ENCODE results near the gene PTGER4.

PTGER4 gene

DNA sequence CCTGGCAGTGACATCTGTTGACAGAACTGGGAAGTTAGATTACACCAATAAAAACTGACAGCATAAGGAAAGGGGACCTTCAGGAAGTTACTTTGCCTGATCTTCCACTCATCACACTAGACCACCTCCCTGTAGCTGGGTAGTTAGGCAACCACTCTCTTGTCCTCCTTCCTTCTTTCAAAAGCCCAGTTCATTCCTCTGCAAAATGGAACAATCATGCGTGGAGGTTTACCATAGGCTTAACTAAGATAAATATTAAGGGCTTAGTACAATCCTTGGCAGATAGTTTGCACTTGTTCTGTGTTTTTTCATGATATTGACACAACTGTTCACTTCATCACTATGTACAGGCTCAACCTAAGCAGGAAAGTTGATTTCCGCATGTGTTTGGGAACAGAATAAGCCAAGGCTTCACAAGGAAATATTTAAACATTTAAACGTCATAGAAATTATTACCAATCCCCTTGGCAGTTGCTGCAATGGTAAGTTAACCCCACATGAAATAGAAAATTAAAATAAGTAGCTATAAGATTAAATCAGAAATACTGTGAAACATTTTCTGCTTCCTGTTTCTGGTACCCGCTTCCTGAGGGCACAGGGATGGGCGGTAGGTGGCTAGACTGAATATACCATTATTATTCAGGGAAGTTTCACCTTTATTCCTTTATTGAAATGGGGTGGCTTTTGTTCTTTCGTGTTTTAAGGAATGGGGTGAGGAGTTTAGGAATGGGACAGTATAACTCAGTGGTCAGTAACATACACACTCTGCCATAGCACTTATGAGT lies 9.9 kb upstream of the PTGER4 start:
- H3K9ac ChIP-seq (ENCODE audit: insufficient read length, low read depth) = no peak overlapping the region
- no peaks in the 10 kb centered on the region for H3K9me3 ChIP-seq (ENCODE audit: insufficient read depth, low read length)
- H3K4me3 ChIP-seq (ENCODE audit: insufficient read length, low read depth) = no peak overlapping the region
- no peaks in the 10 kb centered on the region for H3K27me3 ChIP-seq (ENCODE audit: insufficient read depth, insufficient read length)
- H3K4me1 ChIP-seq (ENCODE audit: insufficient read depth, insufficient read length) = no peaks in the 10 kb centered on the region
- TF ChIP-seq ZNF274 (IDR thresholded peaks at IDR 0.05; ENCODE audit: low read depth, low read length) (no peak), YY1 (IDR thresholded peaks at IDR 0.05; ENCODE audit: insufficient read depth, insufficient read length) (no peak), SUZ12 (IDR thresholded peaks at IDR 0.05; ENCODE audit: extremely low read depth, insufficient read depth, insufficient read length) (no peak)
- no peaks in the 10 kb centered on the region for H3K36me3 ChIP-seq (ENCODE audit: insufficient read depth, insufficient read length, low read length)
- no peak for DNase-seq (ENCODE audit: low read depth, low spot score)

DNA sequence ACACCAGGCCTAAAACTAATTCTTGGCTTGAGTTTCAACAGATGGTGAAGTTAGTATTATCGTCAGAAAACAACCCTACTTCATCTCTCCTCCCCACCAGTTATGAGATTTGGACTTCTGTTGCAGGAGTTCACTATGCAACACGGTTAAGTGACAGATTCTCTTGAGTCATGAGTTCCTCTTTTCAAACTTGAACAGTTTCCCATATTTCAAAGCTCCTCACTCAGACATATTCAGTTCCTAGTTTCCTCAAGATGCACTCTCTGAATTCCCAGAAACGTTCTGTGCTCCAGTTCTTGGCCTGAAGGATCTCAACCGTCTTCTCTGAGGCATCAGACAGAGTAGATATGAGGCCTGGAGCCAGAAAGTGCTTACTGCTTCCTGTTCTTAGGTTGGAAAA lies 7.3 kb upstream of the PTGER4 start:
- Histone ChIP-seq H3K27me3 (ENCODE audit: insufficient read depth, insufficient read length) (no peaks in the 10 kb centered on the region), H3K4me1 (ENCODE audit: insufficient read depth, insufficient read length) (no peaks in the 10 kb centered on the region), H3K4me3 (ENCODE audit: insufficient read length, low read depth) (no peak overlapping the region), H3K9ac (ENCODE audit: insufficient read length, low read depth) (no peak overlapping the region), H3K9me3 (ENCODE audit: insufficient read depth, low read length) (no peaks in the 10 kb centered on the region), H3K36me3 (ENCODE audit: insufficient read depth, insufficient read length, low read length) (no peaks in the 10 kb centered on the region)
- DNase-seq (ENCODE audit: low read depth, low spot score) = no peak
- TF ChIP-seq YY1 (IDR thresholded peaks at IDR 0.05; ENCODE audit: insufficient read depth, insufficient read length) (no peak), ZNF274 (IDR thresholded peaks at IDR 0.05; ENCODE audit: low read depth, low read length) (no peak), SUZ12 (IDR thresholded peaks at IDR 0.05; ENCODE audit: extremely low read depth, insufficient read depth, insufficient read length) (no peak)

DNA sequence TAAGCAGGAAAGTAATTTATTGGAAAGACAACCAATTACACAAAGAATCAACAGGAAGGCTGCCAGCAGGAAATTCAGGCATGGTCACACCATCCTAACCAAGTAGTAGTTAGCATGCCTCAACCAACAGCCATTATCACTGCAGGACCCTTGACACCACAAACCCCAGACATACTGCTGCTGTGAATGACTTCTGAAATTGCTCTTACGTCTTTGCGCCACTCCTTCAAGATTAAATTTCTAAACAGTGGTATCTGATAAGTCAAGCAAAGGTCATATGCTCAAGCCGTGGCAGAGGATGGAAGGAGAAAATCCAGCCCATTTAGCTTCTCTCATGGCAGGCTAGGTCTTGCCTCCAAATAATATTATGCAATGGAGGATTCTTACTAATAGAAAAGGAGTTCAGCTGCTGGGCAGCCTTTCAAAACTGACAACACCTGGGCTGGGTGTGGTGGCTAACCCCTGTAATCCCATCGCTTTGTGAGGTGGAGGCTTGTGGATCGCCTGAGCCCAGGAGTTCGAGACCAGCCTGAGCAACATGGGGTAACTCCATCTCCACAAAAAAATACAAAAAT lies 5.0 kb upstream of the PTGER4 start:
- DNase-seq (ENCODE audit: low read depth, low spot score) = no peak
- Histone ChIP-seq H3K4me1 (ENCODE audit: insufficient read depth, insufficient read length) (no peaks in the 10 kb centered on the region), H3K9ac (ENCODE audit: insufficient read length, low read depth) (no peak overlapping the region), H3K27me3 (ENCODE audit: insufficient read depth, insufficient read length) (peaks cover 11% of the 10 kb centered on the region), H3K9me3 (ENCODE audit: insufficient read depth, low read length) (no peaks in the 10 kb centered on the region), H3K36me3 (ENCODE audit: insufficient read depth, insufficient read length, low read length) (no peaks in the 10 kb centered on the region), H3K4me3 (ENCODE audit: insufficient read length, low read depth) (no peak overlapping the region)
- TF ChIP-seq ZNF274 (IDR thresholded peaks at IDR 0.05; ENCODE audit: low read depth, low read length) = no peak
- TF ChIP-seq SUZ12 (IDR thresholded peaks at IDR 0.05; ENCODE audit: extremely low read depth, insufficient read depth, insufficient read length) = no peak
- no peak for TF ChIP-seq YY1 (IDR thresholded peaks at IDR 0.05; ENCODE audit: insufficient read depth, insufficient read length)

DNA sequence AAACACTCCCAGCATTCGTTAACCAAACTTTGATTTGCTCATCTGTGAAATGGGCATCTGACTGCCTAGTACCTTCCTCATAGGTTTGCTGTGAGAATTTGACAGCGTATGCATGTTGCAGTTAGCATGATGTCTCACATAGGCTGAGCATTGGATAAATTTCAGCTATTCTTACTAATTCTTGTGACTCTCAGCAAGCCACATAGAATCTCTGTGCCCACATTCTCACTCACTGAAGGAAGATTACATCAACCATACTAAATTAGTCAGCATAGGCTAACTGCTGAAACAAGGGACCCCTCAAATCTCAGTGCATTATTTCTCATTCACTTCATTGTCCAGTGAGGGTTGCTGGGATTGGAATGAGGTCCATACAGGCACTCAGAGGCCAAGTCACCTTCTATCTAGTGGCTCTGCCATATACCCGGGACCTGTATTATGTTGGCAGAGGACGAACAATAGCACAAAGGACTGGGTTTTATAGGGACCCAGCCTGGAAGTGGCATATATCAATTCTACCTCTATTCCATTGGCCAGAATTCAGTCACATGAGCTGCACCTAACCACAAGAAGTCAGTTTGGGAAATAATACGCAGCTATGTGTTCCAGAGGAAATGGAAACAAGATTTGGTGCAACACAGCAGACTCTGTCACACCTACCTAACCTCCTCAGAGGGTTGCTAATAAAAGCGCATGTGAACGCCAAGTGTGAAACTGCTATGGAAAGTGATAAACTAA lies 4.2 kb upstream of the PTGER4 start:
- no peak overlapping the region for H3K9ac ChIP-seq (ENCODE audit: insufficient read length, low read depth)
- no peaks in the 10 kb centered on the region for H3K9me3 ChIP-seq (ENCODE audit: insufficient read depth, low read length)
- no peak for TF ChIP-seq YY1 (IDR thresholded peaks at IDR 0.05; ENCODE audit: insufficient read depth, insufficient read length)
- TF ChIP-seq SUZ12 (IDR thresholded peaks at IDR 0.05; ENCODE audit: extremely low read depth, insufficient read depth, insufficient read length) = no peak
- TF ChIP-seq ZNF274 (IDR thresholded peaks at IDR 0.05; ENCODE audit: low read depth, low read length) = no peak
- peaks cover 19% of the 10 kb centered on the region for H3K27me3 ChIP-seq (ENCODE audit: insufficient read depth, insufficient read length)
- no peak overlapping the region for H3K4me3 ChIP-seq (ENCODE audit: insufficient read length, low read depth)
- H3K36me3 ChIP-seq (ENCODE audit: insufficient read depth, insufficient read length, low read length) = no peaks in the 10 kb centered on the region
- H3K4me1 ChIP-seq (ENCODE audit: insufficient read depth, insufficient read length) = no peaks in the 10 kb centered on the region
- no peak for DNase-seq (ENCODE audit: low read depth, low spot score)

DNA sequence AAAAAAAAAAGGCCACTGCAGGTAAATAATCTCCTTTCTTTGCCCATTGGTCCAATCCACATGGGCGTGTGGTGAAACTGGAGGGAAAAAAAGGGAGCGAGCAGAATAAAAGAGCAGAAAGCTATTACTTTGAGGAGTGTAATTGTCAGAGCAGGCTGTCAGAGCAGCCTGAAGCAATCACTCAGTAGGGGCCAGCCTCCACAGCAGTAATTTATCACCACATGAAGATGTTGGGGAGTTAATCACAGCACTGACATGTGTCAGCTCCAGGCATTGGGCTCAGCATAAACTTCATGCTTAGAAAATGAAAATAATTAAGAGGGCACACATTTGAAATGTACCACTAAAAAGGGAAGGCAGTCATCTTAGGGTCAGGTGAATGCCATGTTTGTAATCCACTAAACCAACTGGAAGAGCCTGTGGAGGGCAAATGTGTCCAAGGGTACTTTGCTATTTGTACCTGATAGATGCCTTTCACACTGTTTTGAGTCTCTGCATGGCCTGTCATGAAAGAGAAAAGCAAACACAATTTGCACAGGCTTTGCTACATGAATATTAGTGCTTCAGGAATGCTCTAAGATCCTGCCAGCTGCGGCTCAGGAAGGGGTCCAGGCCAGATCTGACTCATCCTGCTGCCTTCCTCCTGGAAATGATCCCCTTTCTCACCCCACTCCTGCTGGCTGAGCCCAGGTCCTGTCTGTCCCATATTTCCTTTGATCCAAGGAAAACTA lies 2.9 kb upstream of the PTGER4 start:
- Histone ChIP-seq H3K9me3 (ENCODE audit: insufficient read depth, low read length) (no peaks in the 10 kb centered on the region), H3K4me1 (ENCODE audit: insufficient read depth, insufficient read length) (no peaks in the 10 kb centered on the region), H3K9ac (ENCODE audit: insufficient read length, low read depth) (no peak overlapping the region), H3K4me3 (ENCODE audit: insufficient read length, low read depth) (no peak overlapping the region), H3K36me3 (ENCODE audit: insufficient read depth, insufficient read length, low read length) (no peaks in the 10 kb centered on the region), H3K27me3 (ENCODE audit: insufficient read depth, insufficient read length) (peaks cover 31% of the 10 kb centered on the region)
- TF ChIP-seq SUZ12 (IDR thresholded peaks at IDR 0.05; ENCODE audit: extremely low read depth, insufficient read depth, insufficient read length) (no peak), YY1 (IDR thresholded peaks at IDR 0.05; ENCODE audit: insufficient read depth, insufficient read length) (no peak), ZNF274 (IDR thresholded peaks at IDR 0.05; ENCODE audit: low read depth, low read length) (no peak)
- DNase-seq (ENCODE audit: low read depth, low spot score) = no peak

DNA sequence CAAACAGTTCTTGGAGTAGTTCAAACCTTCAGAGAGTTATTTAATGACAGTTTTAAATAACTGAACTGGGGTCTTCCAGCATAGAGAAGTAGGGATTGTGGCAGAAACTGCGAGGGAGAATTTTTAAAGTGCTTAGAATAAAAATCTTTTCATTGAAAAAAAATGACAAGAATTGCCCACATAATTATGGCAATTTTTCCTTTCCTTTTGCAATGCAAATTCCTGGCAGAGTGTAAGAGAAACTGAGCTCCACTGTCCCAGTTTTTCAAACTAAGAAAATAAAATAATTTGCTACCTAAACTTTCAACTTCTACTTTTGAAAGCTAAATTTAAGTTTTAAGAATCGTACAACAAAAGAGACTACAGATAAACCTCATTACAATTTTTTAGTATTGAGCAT lies 2.3 kb upstream of the PTGER4 start:
- Histone ChIP-seq H3K9me3 (ENCODE audit: insufficient read depth, low read length) (no peaks in the 10 kb centered on the region), H3K36me3 (ENCODE audit: insufficient read depth, insufficient read length, low read length) (no peaks in the 10 kb centered on the region), H3K4me1 (ENCODE audit: insufficient read depth, insufficient read length) (no peaks in the 10 kb centered on the region), H3K27me3 (ENCODE audit: insufficient read depth, insufficient read length) (peaks cover 38% of the 10 kb centered on the region), H3K9ac (ENCODE audit: insufficient read length, low read depth) (no peak overlapping the region), H3K4me3 (ENCODE audit: insufficient read length, low read depth) (no peak overlapping the region)
- no peak for DNase-seq (ENCODE audit: low read depth, low spot score)
- TF ChIP-seq ZNF274 (IDR thresholded peaks at IDR 0.05; ENCODE audit: low read depth, low read length) (no peak), SUZ12 (IDR thresholded peaks at IDR 0.05; ENCODE audit: extremely low read depth, insufficient read depth, insufficient read length) (no peak), YY1 (IDR thresholded peaks at IDR 0.05; ENCODE audit: insufficient read depth, insufficient read length) (no peak)

All from NT2/D1 (cell line).